Measurements from ENCODE around the gene ARFGAP1.
A peak's percentile ranks its signal among the peaks of the same experiment; 100 is the strongest.

The ARFGAP1 gene

GRCh38 chr20:63289311-63290135 lies 16.9 kb downstream of the ARFGAP1 start:
- Histone ChIP-seq H3K4me3 (ENCODE audit: severe bottlenecking) (no peak overlapping the region), H3K27me3 (ENCODE audit: insufficient read depth, poor library complexity, severe bottlenecking) (peaks cover 4% of the 10 kb centered on the region), H3K27ac (ENCODE audit: poor library complexity, severe bottlenecking) (no peak overlapping the region), H3K36me3 (ENCODE audit: low read depth) (peaks cover 42% of the 10 kb centered on the region), H3K9me3 (ENCODE audit: severe bottlenecking) (no peaks in the 10 kb centered on the region), H3K4me1 (ENCODE audit: insufficient read depth, poor library complexity, severe bottlenecking) (no peaks in the 10 kb centered on the region)
- no peak for TF ChIP-seq CTCF (IDR thresholded peaks at IDR 0.05; ENCODE audit: poor library complexity, severe bottlenecking)
- DNase-seq (ENCODE audit: low spot score) (peak; percentile 81), ATAC-seq (ENCODE audit: low read depth) (no peak)

GRCh38 chr20:63290136-63290676 lies 17.6 kb downstream of the ARFGAP1 start:
- no peak for TF ChIP-seq CTCF (IDR thresholded peaks at IDR 0.05; ENCODE audit: poor library complexity, severe bottlenecking)
- DNase-seq (ENCODE audit: low spot score), result peak; percentile 85
- Histone ChIP-seq H3K27me3 (ENCODE audit: insufficient read depth, poor library complexity, severe bottlenecking) (peaks cover 11% of the 10 kb centered on the region), H3K9me3 (ENCODE audit: severe bottlenecking) (no peaks in the 10 kb centered on the region), H3K27ac (ENCODE audit: poor library complexity, severe bottlenecking) (no peak overlapping the region), H3K4me3 (ENCODE audit: severe bottlenecking) (no peak overlapping the region), H3K36me3 (ENCODE audit: low read depth) (peaks cover 37% of the 10 kb centered on the region), H3K4me1 (ENCODE audit: insufficient read depth, poor library complexity, severe bottlenecking) (no peaks in the 10 kb centered on the region)
- ATAC-seq (ENCODE audit: low read depth), result no peak

GRCh38 chr20:63290677-63291472 lies 18.3 kb downstream of the ARFGAP1 start:
- Histone ChIP-seq H3K27ac (ENCODE audit: poor library complexity, severe bottlenecking) (no peak overlapping the region), H3K36me3 (ENCODE audit: low read depth) (peaks cover 31% of the 10 kb centered on the region), H3K9me3 (ENCODE audit: severe bottlenecking) (no peaks in the 10 kb centered on the region), H3K4me1 (ENCODE audit: insufficient read depth, poor library complexity, severe bottlenecking) (no peaks in the 10 kb centered on the region), H3K27me3 (ENCODE audit: insufficient read depth, poor library complexity, severe bottlenecking) (peaks cover 18% of the 10 kb centered on the region), H3K4me3 (ENCODE audit: severe bottlenecking) (no peak overlapping the region)
- peak; percentile 94 for TF ChIP-seq CTCF (IDR thresholded peaks at IDR 0.05; ENCODE audit: poor library complexity, severe bottlenecking)
- ATAC-seq (ENCODE audit: low read depth) (peak; percentile 35), DNase-seq (ENCODE audit: low spot score) (peak; percentile 78)

GRCh38 chr20:63291811-63292210 lies 19.2 kb downstream of the ARFGAP1 start:
- no peak for TF ChIP-seq CTCF (IDR thresholded peaks at IDR 0.05; ENCODE audit: poor library complexity, severe bottlenecking)
- H3K27me3 ChIP-seq (ENCODE audit: insufficient read depth, poor library complexity, severe bottlenecking), result peaks cover 27% of the 10 kb centered on the region
- ATAC-seq (ENCODE audit: low read depth) (peak; percentile 0; the same call in 2 of the 3 replicates), DNase-seq (ENCODE audit: low spot score) (no peak)
- H3K36me3 ChIP-seq (ENCODE audit: low read depth), result peaks cover 24% of the 10 kb centered on the region
- no peak overlapping the region for H3K4me3 ChIP-seq (ENCODE audit: severe bottlenecking)
- no peak overlapping the region for H3K27ac ChIP-seq (ENCODE audit: poor library complexity, severe bottlenecking)
- no peaks in the 10 kb centered on the region for H3K4me1 ChIP-seq (ENCODE audit: insufficient read depth, poor library complexity, severe bottlenecking)
- H3K9me3 ChIP-seq (ENCODE audit: severe bottlenecking), result no peaks in the 10 kb centered on the region

All from RWPE2 (cell line).